Measurements from ENCODE around the gene GABBR2. TPM values are rescaled to one million over a fixed set of nuclear protein-coding genes. Genes with fewer than 3 reads are reported as not detected.

Gene GABBR2
- total RNA-seq, 1 donor from 2014 or later: not detected

- H3K36me3 ChIP-seq (ENCODE audit: control insufficient read depth, insufficient read depth, low read length): no peaks in the 10 kb centered on the region
- FAIRE-seq (no peak), DNase-seq (ENCODE audit: low read depth) (no peak)
- TF ChIP-seq, protein P1, sequence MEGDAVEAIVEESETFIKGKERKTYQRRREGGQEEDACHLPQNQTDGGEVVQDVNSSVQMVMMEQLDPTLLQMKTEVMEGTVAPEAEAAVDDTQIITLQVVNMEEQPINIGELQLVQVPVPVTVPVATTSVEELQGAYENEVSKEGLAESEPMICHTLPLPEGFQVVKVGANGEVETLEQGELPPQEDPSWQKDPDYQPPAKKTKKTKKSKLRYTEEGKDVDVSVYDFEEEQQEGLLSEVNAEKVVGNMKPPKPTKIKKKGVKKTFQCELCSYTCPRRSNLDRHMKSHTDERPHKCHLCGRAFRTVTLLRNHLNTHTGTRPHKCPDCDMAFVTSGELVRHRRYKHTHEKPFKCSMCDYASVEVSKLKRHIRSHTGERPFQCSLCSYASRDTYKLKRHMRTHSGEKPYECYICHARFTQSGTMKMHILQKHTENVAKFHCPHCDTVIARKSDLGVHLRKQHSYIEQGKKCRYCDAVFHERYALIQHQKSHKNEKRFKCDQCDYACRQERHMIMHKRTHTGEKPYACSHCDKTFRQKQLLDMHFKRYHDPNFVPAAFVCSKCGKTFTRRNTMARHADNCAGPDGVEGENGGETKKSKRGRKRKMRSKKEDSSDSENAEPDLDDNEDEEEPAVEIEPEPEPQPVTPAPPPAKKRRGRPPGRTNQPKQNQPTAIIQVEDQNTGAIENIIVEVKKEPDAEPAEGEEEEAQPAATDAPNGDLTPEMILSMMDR (IDR thresholded peaks at IDR 0.05; ENCODE audit: insufficient read depth, low read length, severe bottlenecking): no peak
- H3K27me3 ChIP-seq (ENCODE audit: control insufficient read depth, insufficient read depth, low read length): no peaks in the 10 kb centered on the region
- H3K4me3 ChIP-seq (ENCODE audit: low read depth, low read length): no peak overlapping the region
Observed at GRCh38 chr9:98259791-98260190, 448.9 kb downstream of the GABBR2 start.

DNA sequence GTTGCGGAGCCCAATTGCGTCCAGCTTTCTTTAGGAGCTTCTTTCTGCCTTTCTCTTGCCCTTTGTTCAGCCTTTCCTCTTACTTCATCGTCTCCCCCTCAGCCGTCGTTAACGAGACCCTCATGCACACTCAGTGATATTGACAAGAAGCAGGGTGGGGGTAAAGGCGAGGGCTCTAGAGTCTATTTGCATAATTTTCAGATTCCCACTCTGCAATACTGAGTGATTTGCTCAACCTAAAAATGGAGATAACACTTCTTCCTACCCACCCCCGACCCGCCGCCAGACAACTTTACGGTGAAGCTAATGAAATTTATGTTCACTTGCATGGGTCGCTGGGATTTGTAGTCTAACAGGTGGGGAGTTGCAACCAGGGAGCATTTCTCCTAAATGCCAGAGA is 452.0 kb downstream of the GABBR2 start:
- H3K27me3 ChIP-seq (ENCODE audit: control insufficient read depth, insufficient read depth, low read length): no peaks in the 10 kb centered on the region
- H3K4me3 ChIP-seq (ENCODE audit: low read depth, low read length): peak overlapping the region; percentile 74
- DNase-seq (ENCODE audit: low read depth) (no peak), FAIRE-seq (no peak)
- TF ChIP-seq, protein P1 (IDR thresholded peaks at IDR 0.05; ENCODE audit: insufficient read depth, low read length, severe bottlenecking): no peak
- H3K36me3 ChIP-seq (ENCODE audit: control insufficient read depth, insufficient read depth, low read length): peaks cover 4% of the 10 kb centered on the region

DNA sequence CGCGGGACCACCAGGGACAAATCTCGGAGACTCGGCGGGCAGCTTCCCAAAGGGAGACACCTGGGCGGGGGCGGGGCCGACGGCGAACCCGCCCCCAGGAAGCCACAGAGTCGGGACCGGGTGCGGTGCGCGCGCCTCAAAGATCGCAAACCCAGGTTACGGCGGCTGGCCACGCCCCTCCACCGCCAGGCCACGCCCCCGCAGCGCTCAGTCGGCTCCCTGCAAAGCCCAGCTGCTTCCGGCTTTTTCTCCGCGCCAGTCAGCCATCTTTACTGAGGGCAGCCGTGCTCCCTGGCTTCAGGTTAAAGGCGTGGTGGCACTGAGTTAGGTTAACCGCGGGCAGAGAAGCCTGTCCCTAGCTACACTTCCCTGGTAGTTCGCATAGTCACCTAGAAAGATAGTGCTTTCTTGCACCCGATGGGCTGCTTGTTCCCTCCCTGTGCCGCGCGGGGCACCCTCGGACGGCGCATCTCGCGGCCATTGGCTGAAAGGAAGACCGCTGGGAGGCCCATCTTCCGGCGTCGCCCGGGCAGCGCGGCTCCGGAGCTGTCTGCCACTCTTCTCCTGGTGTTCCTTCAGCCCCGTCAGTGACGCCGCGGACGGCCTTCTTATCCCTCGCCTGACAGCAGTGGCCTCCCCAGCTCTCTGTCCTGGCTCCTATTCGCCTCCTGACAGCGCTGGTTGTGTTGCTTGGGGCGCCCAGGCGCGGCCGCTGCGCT is 453.0 kb downstream of the GABBR2 start, which contains the start of gene TBC1D2:
Gene TBC1D2 (minus strand): TSS at position 72 of the 719 bp plus-strand sequence. CDS start 108 bp downstream, outside the sequence.
- H3K27me3 ChIP-seq (ENCODE audit: control insufficient read depth, insufficient read depth, low read length): no peaks in the 10 kb centered on the region
- TF ChIP-seq, protein P1 (IDR thresholded peaks at IDR 0.05; ENCODE audit: insufficient read depth, low read length, severe bottlenecking): peak; percentile 9
- H3K36me3 ChIP-seq (ENCODE audit: control insufficient read depth, insufficient read depth, low read length): peaks cover 4% of the 10 kb centered on the region
- FAIRE-seq (no peak), DNase-seq (ENCODE audit: low read depth) (peak; percentile 87)
- H3K4me3 ChIP-seq (ENCODE audit: low read depth, low read length): peak within 1 kb of the TSS; percentile 74

- peak; percentile 42 for DNase-seq (ENCODE audit: low read depth)
- peaks cover 7% of the 10 kb centered on the region for H3K36me3 ChIP-seq (ENCODE audit: control insufficient read depth, insufficient read depth, low read length)
- H3K27me3 ChIP-seq (ENCODE audit: control insufficient read depth, insufficient read depth, low read length): no peaks in the 10 kb centered on the region
- no peak for FAIRE-seq
- peak overlapping the region; percentile 74 for H3K4me3 ChIP-seq (ENCODE audit: low read depth, low read length)
- TF ChIP-seq, protein P1 (IDR thresholded peaks at IDR 0.05; ENCODE audit: insufficient read depth, low read length, severe bottlenecking): no peak
Observed at GRCh38 chr9:98255061-98255577, 453.6 kb downstream of the GABBR2 start.

GRCh38 chr9:98254228-98255060 is 454.3 kb downstream of the GABBR2 start:
- TF ChIP-seq, protein P1 (IDR thresholded peaks at IDR 0.05; ENCODE audit: insufficient read depth, low read length, severe bottlenecking): no peak
- Histone ChIP-seq H3K27me3 (ENCODE audit: control insufficient read depth, insufficient read depth, low read length) (no peaks in the 10 kb centered on the region), H3K36me3 (ENCODE audit: control insufficient read depth, insufficient read depth, low read length) (peaks cover 9% of the 10 kb centered on the region), H3K4me3 (ENCODE audit: low read depth, low read length) (peak overlapping the region; percentile 74)
- peak; percentile 81 for DNase-seq (ENCODE audit: low read depth)
- no peak for FAIRE-seq

All from bronchial epithelial cell (primary cell).